Stimulated activated CD8-positive, alpha-beta memory T cell treated with anti-CD3 and anti-CD28 coated beads, Interleukin-12 subunit alpha, Interleukin-12 subunit beta, amount 100 ng/mL, for 1 hour (primary cell): ENCODE results near the gene AVEN.
"Not testable (repeated sequence)": the region's sequence is repeated elsewhere in the genome, so short reads cannot be mapped to it uniquely, and the experiment has no call there.

Source experiments
- DNase-seq: peaks from one replicate; pipeline ENCODE4 v3.0.0-alpha.2; 2020; ENCODE audit warnings: low read depth

The AVEN gene

GRCh38 chr15:34038871-34039789, at the start of gene AVEN:
Gene AVEN, minus strand, starts transcription at chr15:34039204. Its CDS starts 158 bp downstream, at chr15:34039046.
- DNase-seq: no peak

DNA sequence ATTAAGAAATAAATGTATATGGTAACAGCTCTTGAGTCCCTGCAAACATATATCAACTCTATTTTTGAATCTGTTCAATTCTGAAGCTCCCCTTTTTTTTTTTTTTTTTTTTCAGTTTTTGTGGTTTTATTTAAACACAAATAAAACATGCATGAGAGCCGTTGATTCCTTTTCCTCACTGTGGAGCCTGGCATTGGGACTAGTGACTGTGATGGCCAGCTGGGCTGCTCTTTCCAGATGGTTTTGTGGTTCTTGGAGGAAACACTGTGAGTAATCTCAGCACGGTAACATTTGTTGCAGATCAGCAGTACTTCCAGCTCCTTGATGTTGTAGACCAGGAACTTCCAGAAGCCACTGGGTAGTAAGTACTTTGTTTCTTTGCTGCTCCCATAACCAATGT, 46.7 kb upstream of the AVEN start:
- no peak for DNase-seq

GRCh38 chr15:34084086-34084485, 45.1 kb upstream of the AVEN start:
- DNase-seq: no peak

GRCh38 chr15:34079904-34080303, 40.9 kb upstream of the AVEN start:
- no peak for DNase-seq

GRCh38 chr15:34078900-34079299, 39.9 kb upstream of the AVEN start:
- DNase-seq: no peak

DNA sequence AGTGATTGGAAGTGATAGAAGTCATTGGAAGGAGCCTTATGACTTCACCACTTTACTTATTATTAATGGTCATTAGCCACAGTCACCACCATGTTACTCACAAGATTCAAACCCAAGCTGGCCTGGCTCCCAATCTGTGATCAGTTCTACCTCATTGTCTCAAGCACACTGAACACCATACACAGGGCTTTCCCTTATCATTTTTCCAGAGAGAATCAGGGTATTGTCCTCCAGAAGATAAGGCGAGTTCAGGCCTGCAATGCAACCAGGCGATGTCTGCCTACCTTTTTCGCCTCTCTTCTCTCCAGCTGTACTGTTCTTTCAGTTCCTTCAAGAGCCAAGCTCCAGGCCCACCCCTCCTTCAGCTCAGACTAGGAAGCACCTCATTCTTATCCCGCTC, 37.8 kb upstream of the AVEN start:
- no peak for DNase-seq

- DNase-seq: no peak
These were observed 31.0 kb upstream of the AVEN start for GRCh38 chr15:34070003-34070402.

GRCh38 chr15:34065941-34066340, 26.9 kb upstream of the AVEN start:
- DNase-seq: no peak

DNA sequence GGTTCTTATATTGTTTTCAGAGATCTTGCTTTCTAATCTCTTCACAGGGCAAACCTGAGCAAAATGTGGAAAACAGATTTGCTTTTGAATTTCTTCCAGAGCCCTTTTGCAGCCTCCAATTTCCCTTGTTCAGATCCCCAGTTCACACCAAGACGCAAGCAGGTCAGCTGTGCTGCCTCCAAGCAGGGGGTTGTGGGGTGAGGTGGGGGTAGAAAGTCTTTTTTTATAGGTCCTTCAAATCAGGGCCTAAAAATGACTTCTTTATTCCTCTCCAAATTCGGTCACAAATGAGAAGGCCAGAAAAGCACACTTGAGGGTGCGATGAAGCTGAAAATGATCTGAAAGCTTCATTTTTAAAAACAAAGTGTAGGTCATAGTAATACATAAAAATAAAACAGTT, 26.3 kb upstream of the AVEN start:
- DNase-seq: no peak

DNA sequence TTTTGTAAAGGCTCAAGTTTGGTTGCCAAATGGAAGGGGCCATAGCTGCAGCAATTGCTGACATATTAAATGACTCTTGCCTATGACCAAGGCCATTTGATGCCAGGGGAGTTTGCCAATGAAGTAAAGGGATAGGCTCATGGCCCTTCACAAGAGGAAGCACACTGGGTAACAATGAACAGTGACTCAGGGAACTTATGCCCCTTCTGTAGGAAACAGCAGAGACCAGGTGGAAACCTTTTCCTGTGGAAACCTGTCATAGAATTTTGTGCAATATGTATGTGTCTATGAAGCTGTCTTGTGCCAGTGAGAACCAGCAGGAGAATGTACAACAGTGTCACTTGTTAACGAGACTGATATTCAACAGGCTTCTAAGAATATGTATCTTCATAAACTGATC, 25.4 kb upstream of the AVEN start:
- no peak for DNase-seq

GRCh38 chr15:34059946-34060345, 20.9 kb upstream of the AVEN start:
- DNase-seq: no peak

DNA sequence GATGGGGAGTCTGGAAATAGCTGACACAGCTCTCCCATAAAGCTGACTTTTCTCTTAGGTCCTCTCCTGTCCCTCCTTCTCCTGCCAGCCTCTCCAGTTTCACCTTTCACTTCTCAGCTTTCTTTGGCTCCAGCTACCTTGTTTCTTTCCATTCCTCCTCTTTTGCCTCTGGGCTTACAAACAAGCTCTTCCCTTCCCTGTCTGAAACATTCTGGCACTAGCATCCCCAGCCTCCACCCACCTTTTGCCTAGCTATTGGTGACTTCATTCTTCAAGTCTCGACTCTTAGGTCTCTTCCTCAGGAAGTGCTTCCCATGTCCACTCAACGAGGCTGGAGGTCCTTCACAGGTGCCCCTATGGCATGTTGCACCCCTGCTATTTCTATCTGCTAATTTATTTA, 20.5 kb upstream of the AVEN start:
- DNase-seq: no peak

DNA sequence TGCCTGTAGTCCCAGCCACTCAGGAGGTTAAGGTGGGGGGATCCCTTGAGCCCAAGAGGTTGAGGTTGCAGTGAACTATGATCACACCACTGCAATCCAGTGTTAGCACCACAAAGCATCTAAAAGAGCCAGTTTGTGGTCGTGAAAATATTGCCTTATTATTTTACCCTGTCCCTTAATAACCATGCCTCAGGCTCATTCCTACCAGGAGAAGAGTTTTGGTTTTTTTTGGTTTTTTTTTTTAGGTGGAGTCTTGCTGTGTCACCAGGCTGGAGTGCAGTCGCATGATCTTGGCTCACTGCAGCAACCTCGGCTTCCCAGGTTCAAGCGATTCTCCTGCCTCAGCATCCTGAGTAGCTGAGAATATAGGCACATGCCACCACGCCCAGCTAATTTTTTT, 17.9 kb upstream of the AVEN start:
- DNase-seq: no peak

DNA sequence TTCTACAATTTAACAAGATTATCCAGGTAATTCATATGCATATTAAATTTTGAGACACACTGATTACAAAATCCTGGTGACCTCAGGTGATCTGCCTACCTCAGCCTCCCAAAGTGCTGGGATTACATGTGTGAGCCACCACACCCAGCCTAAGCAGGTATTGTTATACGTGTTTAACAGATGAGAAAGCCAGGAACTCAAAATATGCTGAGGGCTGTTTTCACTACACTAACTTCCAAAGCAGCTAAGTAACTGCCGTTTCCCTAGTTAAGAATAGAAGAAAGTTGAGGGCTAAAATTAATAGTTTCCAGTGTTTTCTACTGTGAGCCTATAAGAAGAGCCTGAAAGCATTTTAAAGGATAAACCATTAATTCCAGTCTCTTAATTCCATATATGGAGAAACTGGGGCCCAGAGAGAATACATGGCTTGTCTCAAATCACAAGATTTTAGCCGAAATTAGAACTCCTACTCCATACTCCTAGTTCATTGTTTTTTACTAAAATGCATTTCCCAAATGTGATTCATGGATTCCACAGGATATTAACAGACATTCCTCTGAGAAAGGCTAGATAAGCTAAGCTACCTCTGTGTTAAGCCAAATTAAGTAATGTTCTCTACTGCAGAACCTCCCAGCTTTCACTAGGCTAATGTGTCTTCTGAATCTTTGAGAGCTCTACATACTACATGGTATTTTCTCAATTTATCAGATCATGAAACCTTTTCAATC, 17.0 kb upstream of the AVEN start:
- no peak for DNase-seq

GRCh38 chr15:34054081-34054707, 15.2 kb upstream of the AVEN start:
- no peak for DNase-seq

GRCh38 chr15:34050385-34050784, 11.4 kb upstream of the AVEN start:
- not testable (repeated sequence) for DNase-seq

DNA sequence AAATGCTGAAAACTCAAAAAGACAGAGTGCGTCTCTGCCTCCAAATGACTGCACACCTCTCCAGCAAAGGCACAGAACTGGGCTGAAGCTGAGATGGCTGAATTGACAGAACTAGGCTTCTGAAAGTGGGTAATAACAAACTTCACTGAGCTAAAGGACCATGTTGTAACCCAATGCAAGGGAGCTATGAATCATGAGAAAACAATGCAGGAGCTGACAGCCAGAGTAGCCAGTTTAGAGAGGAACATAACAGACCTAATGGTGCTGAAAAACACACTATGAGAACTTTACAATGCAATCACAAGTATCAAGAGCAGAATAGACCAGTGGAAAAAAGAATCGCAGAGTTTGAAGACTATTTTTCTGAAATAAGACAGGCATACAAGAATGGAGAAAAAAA, 10.1 kb upstream of the AVEN start:
- no peak for DNase-seq

- DNase-seq: no peak
These were observed 9.1 kb upstream of the AVEN start for GRCh38 chr15:34047893-34048775.

GRCh38 chr15:34046471-34047145, 7.6 kb upstream of the AVEN start:
- DNase-seq: no peak

DNA sequence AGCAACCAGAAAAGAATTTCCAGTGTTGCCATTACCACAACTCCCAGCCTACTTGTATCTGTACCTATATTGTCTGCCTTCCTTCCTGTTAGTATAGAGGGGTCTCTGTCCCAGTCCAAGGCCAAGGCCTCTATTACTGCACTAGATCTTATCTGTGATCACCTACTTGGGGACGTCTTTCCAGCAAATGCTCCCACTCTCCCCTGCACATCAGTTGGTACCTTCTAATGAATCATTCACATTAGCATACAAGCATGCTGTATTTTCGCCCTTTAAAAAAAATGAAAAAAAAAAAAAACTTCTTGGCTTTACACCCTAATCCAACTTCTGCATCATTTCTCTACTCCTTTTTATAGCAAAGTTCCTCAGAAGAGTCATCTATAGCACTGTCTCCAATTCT, 4.8 kb upstream of the AVEN start:
- no peak for DNase-seq

- DNase-seq: no peak
These were observed 4.4 kb upstream of the AVEN start for GRCh38 chr15:34043391-34043790.
